ENCODE measurements around the gene NRDE2.

NRDE2 gene

DNA sequence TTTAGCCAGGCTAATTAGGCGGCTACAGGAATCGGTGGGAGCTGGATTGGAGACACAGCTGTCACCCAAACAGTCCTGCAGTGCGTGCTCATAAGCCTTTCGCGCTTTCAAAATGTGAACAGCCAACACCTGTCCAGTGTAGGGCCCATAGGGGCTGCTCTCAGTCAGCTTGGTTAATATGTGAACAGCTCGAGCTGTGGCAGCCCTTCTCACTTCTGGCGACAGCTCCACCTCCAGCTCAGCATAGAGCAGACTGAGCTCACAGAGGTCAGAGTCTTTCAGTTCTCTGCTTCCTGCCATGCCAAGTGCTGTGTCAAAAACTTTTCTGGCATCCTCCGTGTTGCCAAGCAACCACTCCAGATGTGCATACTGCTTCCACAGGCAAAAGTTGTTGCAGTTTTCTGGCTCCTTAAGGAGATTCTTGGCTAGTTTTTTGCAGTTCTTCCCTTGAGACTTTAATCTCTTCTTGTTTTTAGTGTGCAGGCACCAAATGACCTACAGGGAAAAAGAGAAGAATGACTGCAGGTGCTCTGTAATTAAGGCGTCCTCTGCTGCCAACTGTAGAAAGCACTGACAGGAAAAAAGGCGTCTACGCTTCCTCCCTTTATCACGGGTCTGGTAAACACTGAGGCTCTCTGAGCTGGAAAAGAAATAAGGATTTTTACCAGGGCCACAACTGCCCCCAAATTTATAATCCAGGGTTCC lies 42.9 kb downstream of the NRDE2 start:
- no peak overlapping the region for H3K9ac ChIP-seq (ENCODE audit: low read length)
- TF ChIP-seq EZH2phosphoT487 (IDR thresholded peaks at IDR 0.05; ENCODE audit: low read depth) = no peak
- TF ChIP-seq CTCF (IDR thresholded peaks at IDR 0.05; ENCODE audit: low read depth, low read length) = no peak; the same call in 1 of the 2 replicates
- peak overlapping the region; percentile 67 for H3K4me2 ChIP-seq (ENCODE audit: low read length)
- no peaks in the 10 kb centered on the region for H3K27me3 ChIP-seq (ENCODE audit: low read depth, low read length)
- no peak overlapping the region for H2AFZ ChIP-seq (ENCODE audit: low read depth, low read length)
- H3K27ac ChIP-seq (ENCODE audit: low read length) = peak overlapping the region; percentile 77
- no peaks in the 10 kb centered on the region for H3K79me2 ChIP-seq (ENCODE audit: low read length)
- H4K20me1 ChIP-seq (ENCODE audit: insufficient read depth, low read length) = no peaks in the 10 kb centered on the region
- peak overlapping the region; percentile 12 for H3K4me3 ChIP-seq (ENCODE audit: low read length)
- peaks cover 22% of the 10 kb centered on the region for H3K4me1 ChIP-seq (ENCODE audit: low read length)
- H3K36me3 ChIP-seq (replicated peaks; ENCODE audit: low read depth, low read length) = peaks cover 43% of the 10 kb centered on the region
- no peaks in the 10 kb centered on the region for H3K9me3 ChIP-seq (ENCODE audit: insufficient read depth, low read length)

DNA sequence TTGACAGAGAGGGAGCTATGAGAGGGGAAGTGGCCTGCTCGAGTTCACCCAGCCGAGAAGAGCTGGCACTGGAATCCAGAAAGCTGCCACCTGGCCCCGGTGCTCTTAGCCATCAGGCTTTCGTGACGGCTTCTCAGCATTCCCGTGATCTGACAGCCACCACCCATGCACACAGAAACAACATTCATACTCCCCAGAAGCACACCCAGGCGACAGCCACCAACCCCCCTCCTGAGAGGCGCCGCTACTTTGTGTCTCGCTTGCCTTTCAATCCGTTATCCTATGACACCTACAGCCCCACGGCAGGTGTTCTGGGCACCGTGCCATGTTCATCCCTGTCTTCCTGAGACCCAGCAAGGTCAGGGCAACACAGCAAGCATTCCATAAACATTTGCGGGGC lies 44.0 kb downstream of the NRDE2 start:
- peak overlapping the region; percentile 67; the same call in 1 of the 2 replicates for H3K4me2 ChIP-seq (ENCODE audit: low read length)
- H3K4me3 ChIP-seq (ENCODE audit: low read length) = no peak overlapping the region
- H4K20me1 ChIP-seq (ENCODE audit: insufficient read depth, low read length) = no peaks in the 10 kb centered on the region
- peaks cover 22% of the 10 kb centered on the region for H3K4me1 ChIP-seq (ENCODE audit: low read length)
- no peak for TF ChIP-seq CTCF (IDR thresholded peaks at IDR 0.05; ENCODE audit: low read depth, low read length)
- no peak for TF ChIP-seq EZH2phosphoT487 (IDR thresholded peaks at IDR 0.05; ENCODE audit: low read depth)
- H3K9ac ChIP-seq (ENCODE audit: low read length) = no peak overlapping the region
- no peaks in the 10 kb centered on the region for H3K27me3 ChIP-seq (ENCODE audit: low read depth, low read length)
- H2AFZ ChIP-seq (ENCODE audit: low read depth, low read length) = no peak overlapping the region
- no peaks in the 10 kb centered on the region for H3K9me3 ChIP-seq (ENCODE audit: insufficient read depth, low read length)
- no peaks in the 10 kb centered on the region for H3K79me2 ChIP-seq (ENCODE audit: low read length)
- peak overlapping the region; percentile 77; the same call in 1 of the 2 replicates for H3K27ac ChIP-seq (ENCODE audit: low read length)
- peaks cover 40% of the 10 kb centered on the region for H3K36me3 ChIP-seq (replicated peaks; ENCODE audit: low read depth, low read length)

GRCh38 chr14:90281756-90282155 lies 50.0 kb downstream of the NRDE2 start:
- H3K9me3 ChIP-seq (ENCODE audit: insufficient read depth, low read length) = no peaks in the 10 kb centered on the region
- H3K27ac ChIP-seq (ENCODE audit: low read length) = no peak overlapping the region
- no peaks in the 10 kb centered on the region for H3K79me2 ChIP-seq (ENCODE audit: low read length)
- no peak overlapping the region for H2AFZ ChIP-seq (ENCODE audit: low read depth, low read length)
- H3K4me3 ChIP-seq (ENCODE audit: low read length) = no peak overlapping the region
- no peaks in the 10 kb centered on the region for H4K20me1 ChIP-seq (ENCODE audit: insufficient read depth, low read length)
- no peak for TF ChIP-seq CTCF (IDR thresholded peaks at IDR 0.05; ENCODE audit: low read depth, low read length)
- no peak for TF ChIP-seq EZH2phosphoT487 (IDR thresholded peaks at IDR 0.05; ENCODE audit: low read depth)
- no peaks in the 10 kb centered on the region for H3K4me1 ChIP-seq (ENCODE audit: low read length)
- no peak overlapping the region for H3K9ac ChIP-seq (ENCODE audit: low read length)
- no peaks in the 10 kb centered on the region for H3K27me3 ChIP-seq (ENCODE audit: low read depth, low read length)
- H3K36me3 ChIP-seq (replicated peaks; ENCODE audit: low read depth, low read length) = peaks cover 11% of the 10 kb centered on the region
- no peak overlapping the region for H3K4me2 ChIP-seq (ENCODE audit: low read length)

DNA sequence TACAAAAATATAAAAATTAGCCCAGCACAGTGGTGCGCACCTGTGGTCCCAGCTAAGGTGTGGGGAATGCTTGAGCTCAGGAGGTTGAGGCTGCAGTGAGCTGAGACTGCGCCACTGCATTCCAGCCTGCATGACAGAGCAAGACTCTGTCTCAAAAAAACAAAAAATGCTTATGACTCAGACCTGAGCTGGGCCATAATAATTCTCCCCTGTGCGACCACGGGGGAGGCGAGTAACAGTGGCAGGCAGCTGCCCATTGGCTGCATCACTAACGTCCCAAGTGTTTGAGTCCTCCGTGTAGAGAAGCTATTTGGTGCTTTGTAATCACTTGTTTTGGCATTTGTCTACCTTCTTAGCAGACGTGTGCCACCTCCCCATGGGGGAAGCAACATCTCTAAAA lies 50.5 kb downstream of the NRDE2 start:
- Histone ChIP-seq H3K4me2 (ENCODE audit: low read length) (no peak overlapping the region), H3K36me3 (replicated peaks; ENCODE audit: low read depth, low read length) (peaks cover 10% of the 10 kb centered on the region), H3K27me3 (ENCODE audit: low read depth, low read length) (no peaks in the 10 kb centered on the region), H3K27ac (ENCODE audit: low read length) (no peak overlapping the region), H3K4me3 (ENCODE audit: low read length) (no peak overlapping the region), H3K4me1 (ENCODE audit: low read length) (no peaks in the 10 kb centered on the region), H3K79me2 (ENCODE audit: low read length) (no peaks in the 10 kb centered on the region), H4K20me1 (ENCODE audit: insufficient read depth, low read length) (no peaks in the 10 kb centered on the region), H3K9ac (ENCODE audit: low read length) (no peak overlapping the region), H3K9me3 (ENCODE audit: insufficient read depth, low read length) (no peaks in the 10 kb centered on the region), H2AFZ (ENCODE audit: low read depth, low read length) (no peak overlapping the region)
- no peak for TF ChIP-seq CTCF (IDR thresholded peaks at IDR 0.05; ENCODE audit: low read depth, low read length)
- TF ChIP-seq EZH2phosphoT487 (IDR thresholded peaks at IDR 0.05; ENCODE audit: low read depth) = no peak

Data from OCI-LY3 (cell line).